ENCODE measurements around the gene MRPL33. TPM values are rescaled to one million over a fixed set of nuclear protein-coding genes. Genes with fewer than 3 reads are reported as not detected.

MRPL33 gene
- total RNA-seq, 4 donors from 2014 or later: 30.7 to 82.2 (median 56.3) TPM

- no peak for DNase-seq (ENCODE audit: low spot score in 2 of 2)
- Histone ChIP-seq H3K4me1 (no peaks in the 10 kb centered on the region), H3K4me3 (no peak overlapping the region), H3K36me3 (no peaks in the 10 kb centered on the region), H3K27ac (no peak overlapping the region), H3K27me3 (no peaks in the 10 kb centered on the region), H3K9me3 (no peaks in the 10 kb centered on the region)
- TF ChIP-seq POLR2AphosphoS5 (IDR thresholded peaks at IDR 0.05): no peak
- TF ChIP-seq POLR2A (IDR thresholded peaks at IDR 0.05): no peak
- TF ChIP-seq EP300 (IDR thresholded peaks at IDR 0.05): no peak
- TF ChIP-seq CTCF (IDR thresholded peaks at IDR 0.05): no peak
- WGBS: 81% methylated on average over 5 of the region's 5 CpGs
Measured at GRCh38 chr2:27823135-27823534, 51.6 kb downstream of the MRPL33 start.

GRCh38 chr2:27823569-27823968, 52.0 kb downstream of the MRPL33 start:
- H3K27me3 ChIP-seq: no peaks in the 10 kb centered on the region

GRCh38 chr2:27824401-27824800, 52.9 kb downstream of the MRPL33 start:
- Histone ChIP-seq H3K4me3 (no peak overlapping the region), H3K9me3 (no peaks in the 10 kb centered on the region), H3K4me1 (no peaks in the 10 kb centered on the region), H3K27ac (no peak overlapping the region), H3K27me3 (no peaks in the 10 kb centered on the region), H3K36me3 (no peaks in the 10 kb centered on the region)
- DNase-seq (ENCODE audit: low spot score in 2 of 2): no peak
- no peak for TF ChIP-seq EP300 (IDR thresholded peaks at IDR 0.05)
- TF ChIP-seq CTCF (IDR thresholded peaks at IDR 0.05): no peak
- TF ChIP-seq POLR2AphosphoS5 (IDR thresholded peaks at IDR 0.05): no peak
- no peak for TF ChIP-seq POLR2A (IDR thresholded peaks at IDR 0.05)
- WGBS: 100% methylated on average over 1 of the region's 1 CpG

More at GRCh38 chr2:27823569-27823968, 52.0 kb downstream of the MRPL33 start:
- 83% methylated on average over 5 of the region's 5 CpGs for WGBS
- no peak for TF ChIP-seq POLR2A (IDR thresholded peaks at IDR 0.05)
- TF ChIP-seq POLR2AphosphoS5 (IDR thresholded peaks at IDR 0.05): no peak
- TF ChIP-seq EP300 (IDR thresholded peaks at IDR 0.05): no peak
- TF ChIP-seq CTCF (IDR thresholded peaks at IDR 0.05): no peak
- H3K36me3 ChIP-seq: no peaks in the 10 kb centered on the region
- no peaks in the 10 kb centered on the region for H3K4me1 ChIP-seq
- H3K9me3 ChIP-seq: no peaks in the 10 kb centered on the region
- H3K4me3 ChIP-seq: no peak overlapping the region
- DNase-seq (ENCODE audit: low spot score in 2 of 2): no peak
- no peak overlapping the region for H3K27ac ChIP-seq

- Histone ChIP-seq H3K4me3 (no peak overlapping the region), H3K9me3 (no peaks in the 10 kb centered on the region), H3K36me3 (no peaks in the 10 kb centered on the region), H3K27ac (no peak overlapping the region), H3K27me3 (no peaks in the 10 kb centered on the region), H3K4me1 (no peaks in the 10 kb centered on the region)
- DNase-seq (ENCODE audit: low spot score in 2 of 2): no peak
- whole genome bisulfite sequencing: 84% methylated on average over 1 of the region's 1 CpG
- TF ChIP-seq POLR2A (IDR thresholded peaks at IDR 0.05): no peak
- TF ChIP-seq POLR2AphosphoS5 (IDR thresholded peaks at IDR 0.05): no peak
- no peak for TF ChIP-seq EP300 (IDR thresholded peaks at IDR 0.05)
- no peak for TF ChIP-seq CTCF (IDR thresholded peaks at IDR 0.05)
Measured at GRCh38 chr2:27828305-27828704, 56.8 kb downstream of the MRPL33 start.

Other genes starting within 250 kb of the MRPL33 start
- 10 to 100 TPM in 3 of 4 donors, 1 to 10 TPM in 1; 8.1 to 23.5 (median 20.6) TPM for gene ZNF512, start 188.7 kb upstream of the MRPL33 start, total RNA-seq
- gene CCDC121, start 142.7 kb upstream of the MRPL33 start, total RNA-seq: 1 to 10 TPM; 1.2 to 3.9 (median 3.0) TPM
- gene GPN1, start 142.7 kb upstream of the MRPL33 start, total RNA-seq: 10 to 100 TPM; 21.0 to 30.5 (median 24.2) TPM
- 10 to 100 TPM; 17.0 to 27.3 (median 22.2) TPM for gene SUPT7L, start 108.1 kb upstream of the MRPL33 start, total RNA-seq
- gene SLC4A1AP, start 107.8 kb upstream of the MRPL33 start, total RNA-seq: 10 to 100 TPM; 15.1 to 25.3 (median 20.7) TPM
- gene RBKS, start 118.7 kb downstream of the MRPL33 start, total RNA-seq: 1 to 10 TPM; 1.0 to 2.2 (median 1.5) TPM
- gene BABAM2, start 119.0 kb downstream of the MRPL33 start, total RNA-seq: 10 to 100 TPM; 23.7 to 41.1 (median 27.9) TPM